IMR-90 (cell line): ENCODE measurements around the gene DNM3.

ENCODE experiments used
- BHLHE40 ChIP-seq: fragments of 150-350 bp; IDR thresholded peaks from 2 replicates; pipeline ENCODE4 v1.6.1; 2016; ENCODE audit warnings: mild to moderate bottlenecking, low read depth, low read length
- CEBPB ChIP-seq: IDR thresholded peaks from 2 replicates; pipeline ENCODE4 v1.6.1; 2012; ENCODE audit warnings: low read depth, low read length, improper control_type of control experiment
- CHD1 ChIP-seq: IDR thresholded peaks from 2 replicates; pipeline ENCODE4 v1.6.1; 2012; ENCODE audit warnings: low read depth, low read length, improper control_type of control experiment
- MAZ ChIP-seq: IDR thresholded peaks from 2 replicates; pipeline ENCODE4 v1.6.1; 2012; ENCODE audit warnings: low read depth, mild to moderate bottlenecking, low read length, improper control_type of control experiment, moderate library complexity, borderline replicate concordance
- MXI1 ChIP-seq: IDR thresholded peaks from 2 replicates; pipeline ENCODE4 v1.6.1; 2012; ENCODE audit warnings: low read depth, mild to moderate bottlenecking, low read length, moderate library complexity, borderline replicate concordance
- POLR2A ChIP-seq: IDR thresholded peaks from 2 replicates; pipeline ENCODE4 v1.6.1; 2012; ENCODE audit warnings: mild to moderate bottlenecking, low read depth, low read length
- RAD21 ChIP-seq: IDR thresholded peaks from 2 replicates; pipeline ENCODE4 v1.6.1; 2012; ENCODE audit warnings: low read length, improper control_type of control experiment
- RCOR1 ChIP-seq: IDR thresholded peaks from 2 replicates; pipeline ENCODE4 v1.6.1; 2012; ENCODE audit warnings: mild to moderate bottlenecking, low read length, improper control_type of control experiment; ENCODE audit not compliant: insufficient replicate concordance
- TF ChIP-seq, protein P1 (sequence below): conservative IDR thresholded peaks from 2 replicates; pipeline ENCODE4 v1.5.1; 2012; ENCODE audit warnings: mild to moderate bottlenecking, low read depth, low read length, improper control_type of control experiment
- TF ChIP-seq, protein P2 (sequence below): fragments of 150-350 bp; IDR thresholded peaks from 2 replicates; pipeline ENCODE4 v1.6.1; 2017; ENCODE audit warnings: mild to moderate bottlenecking, antibody characterized with exemption, low read length, low read depth

DNA sequence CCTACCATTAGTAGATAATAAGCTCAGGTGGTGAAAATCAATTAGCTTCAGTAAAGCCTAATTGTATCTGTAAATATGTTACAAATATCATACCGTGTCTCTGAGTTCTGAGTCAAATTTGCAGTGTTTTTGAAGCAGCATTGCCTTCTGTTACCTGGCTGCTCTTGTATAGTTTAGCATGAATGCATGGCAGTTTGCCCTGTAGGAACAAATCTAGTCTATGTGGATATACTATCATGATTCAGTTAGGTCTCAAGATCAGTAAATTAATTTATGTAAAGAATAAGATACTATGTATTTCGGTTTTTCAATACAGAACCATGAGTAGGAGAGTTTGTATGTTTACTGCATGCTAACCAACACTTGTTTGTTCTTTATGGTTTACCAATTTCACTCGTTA is 338.6 kb downstream of the DNM3 start:
- TF ChIP-seq, protein P1, sequence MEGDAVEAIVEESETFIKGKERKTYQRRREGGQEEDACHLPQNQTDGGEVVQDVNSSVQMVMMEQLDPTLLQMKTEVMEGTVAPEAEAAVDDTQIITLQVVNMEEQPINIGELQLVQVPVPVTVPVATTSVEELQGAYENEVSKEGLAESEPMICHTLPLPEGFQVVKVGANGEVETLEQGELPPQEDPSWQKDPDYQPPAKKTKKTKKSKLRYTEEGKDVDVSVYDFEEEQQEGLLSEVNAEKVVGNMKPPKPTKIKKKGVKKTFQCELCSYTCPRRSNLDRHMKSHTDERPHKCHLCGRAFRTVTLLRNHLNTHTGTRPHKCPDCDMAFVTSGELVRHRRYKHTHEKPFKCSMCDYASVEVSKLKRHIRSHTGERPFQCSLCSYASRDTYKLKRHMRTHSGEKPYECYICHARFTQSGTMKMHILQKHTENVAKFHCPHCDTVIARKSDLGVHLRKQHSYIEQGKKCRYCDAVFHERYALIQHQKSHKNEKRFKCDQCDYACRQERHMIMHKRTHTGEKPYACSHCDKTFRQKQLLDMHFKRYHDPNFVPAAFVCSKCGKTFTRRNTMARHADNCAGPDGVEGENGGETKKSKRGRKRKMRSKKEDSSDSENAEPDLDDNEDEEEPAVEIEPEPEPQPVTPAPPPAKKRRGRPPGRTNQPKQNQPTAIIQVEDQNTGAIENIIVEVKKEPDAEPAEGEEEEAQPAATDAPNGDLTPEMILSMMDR: no peak
- TF ChIP-seq BHLHE40: no peak
- TF ChIP-seq MAZ: no peak
- TF ChIP-seq POLR2A: no peak
- no peak for TF ChIP-seq MXI1
- TF ChIP-seq CEBPB: no peak
- no peak for TF ChIP-seq RCOR1
- TF ChIP-seq, protein P2, sequence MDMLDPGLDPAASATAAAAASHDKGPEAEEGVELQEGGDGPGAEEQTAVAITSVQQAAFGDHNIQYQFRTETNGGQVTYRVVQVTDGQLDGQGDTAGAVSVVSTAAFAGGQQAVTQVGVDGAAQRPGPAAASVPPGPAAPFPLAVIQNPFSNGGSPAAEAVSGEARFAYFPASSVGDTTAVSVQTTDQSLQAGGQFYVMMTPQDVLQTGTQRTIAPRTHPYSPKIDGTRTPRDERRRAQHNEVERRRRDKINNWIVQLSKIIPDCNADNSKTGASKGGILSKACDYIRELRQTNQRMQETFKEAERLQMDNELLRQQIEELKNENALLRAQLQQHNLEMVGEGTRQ: no peak
- TF ChIP-seq RAD21: no peak
- no peak for TF ChIP-seq CHD1
